ENCODE data around the gene ITGB5. TPM values are rescaled to one million over a fixed set of nuclear protein-coding genes. Genes with fewer than 3 reads are reported as not detected.

The ITGB5 gene
- total and polyA plus RNA-seq, 2 donors (not counting 3 experiments of a cell fraction or from before 2014, with no cell fraction given): 144 to 170 TPM

DNA sequence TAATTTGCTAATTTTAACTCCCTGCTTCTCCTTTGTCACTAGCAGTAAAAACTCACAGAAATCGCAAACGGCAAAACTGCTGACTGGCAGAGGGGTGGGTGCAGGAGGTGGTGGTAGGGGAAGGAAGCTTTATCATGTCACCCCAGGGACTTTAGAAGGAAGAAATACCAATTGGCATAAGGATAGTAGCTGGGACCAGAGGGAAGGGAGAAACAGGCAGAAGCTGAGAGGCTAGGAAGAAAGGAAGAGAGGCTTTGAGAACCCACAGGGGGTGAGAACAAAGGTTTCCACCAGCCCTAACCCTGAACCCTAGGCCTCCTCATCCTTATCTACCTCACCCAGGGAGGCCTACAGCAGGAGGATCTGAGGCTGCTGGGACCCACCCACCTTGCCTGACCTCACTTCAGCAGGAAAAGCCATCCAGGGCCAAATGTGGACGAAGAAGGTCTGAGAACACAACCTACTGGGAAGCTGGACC lies 10.7 kb downstream of the ITGB5 start:
- Histone ChIP-seq H3K36me3 (ENCODE audit: control insufficient read depth in 2 of 2, extremely low read depth in 1 of 2, insufficient read depth in 2 of 2, low read length in 2 of 2) (no peaks in the 10 kb centered on the region), H3K9me3 (replicated peaks; ENCODE audit: control insufficient read depth, insufficient read depth, low read length) (no peaks in the 10 kb centered on the region), H3K9me1 (replicated peaks; ENCODE audit: control insufficient read depth, extremely low read depth, insufficient read depth, low read length) (no peaks in the 10 kb centered on the region), H3K4me2 (ENCODE audit: insufficient read depth, low read length) (no peak overlapping the region), H3K4me1 (ENCODE audit: control insufficient read depth, extremely low read depth, insufficient read depth, low read length) (peaks cover 32% of the 10 kb centered on the region), H4K20me1 (replicated peaks; ENCODE audit: control insufficient read depth, extremely low read depth, insufficient read depth, low read length) (no peaks in the 10 kb centered on the region), H3K27me3 (ENCODE audit: control insufficient read depth in 2 of 2, insufficient read depth in 2 of 2, low read length in 2 of 2) (no peaks in the 10 kb centered on the region), H2AFZ (ENCODE audit: low read depth, low read length) (no peak overlapping the region), H3K9ac (replicated peaks; ENCODE audit: extremely low read depth, insufficient read depth, low read length) (no peak overlapping the region), H3K79me2 (ENCODE audit: control insufficient read depth, insufficient read depth, low read length) (peaks cover 18% of the 10 kb centered on the region), H3K27ac (ENCODE audit: insufficient read depth, low read depth, low read length) (no peak overlapping the region), H3K4me3 (replicated peaks in 1 of 3; ENCODE audit: insufficient read depth in 1 of 3, low read depth in 1 of 3, low read length in 3 of 3) (no peak overlapping the region)
- intact Hi-C loops (cut with micrococcal nuclease): no loop called here
- ChIA-PET CTCF (interaction anchor here (0.9 to 2.8 kb wide), 6 partner anchors 25 to 115 kb away, joined by 3 to 11 read pairs (median 4); no protein-coding TSS in a partner anchor), POLR2A (interaction anchor here (0.7 kb wide), 1 partner anchor 39 kb away, joined by 3 read pairs; no protein-coding TSS in a partner anchor)
- no TSS peak for BruUV-seq (replicated peaks)
- FAIRE-seq (no peak), DNase-seq (ENCODE audit: low read depth, low spot score) (no peak)
- TF ChIP-seq FOS (IDR thresholded peaks at IDR 0.05; ENCODE audit: borderline replicate concordance, insufficient read depth, low read length) (no peak), GATA2 (IDR thresholded peaks at IDR 0.05; ENCODE audit: insufficient read depth, insufficient read length, low read depth, low read length) (no peak), POLR2AphosphoS5 (IDR thresholded peaks at IDR 0.05; ENCODE audit: insufficient read depth, low read depth, low read length) (no peak), EZH2 (IDR thresholded peaks at IDR 0.05; ENCODE audit: borderline replicate concordance, low read depth, low read length, severe bottlenecking) (no peak), MYC (IDR thresholded peaks at IDR 0.05; ENCODE audit: low read depth, low read length) (no peak), POLR2A (IDR thresholded peaks at IDR 0.05; ENCODE audit: low read depth, low read length) (no peak), JUN (IDR thresholded peaks at IDR 0.05; ENCODE audit: borderline replicate concordance, insufficient read depth, insufficient read length, low read depth) (no peak)
- TF ChIP-seq, protein P1, sequence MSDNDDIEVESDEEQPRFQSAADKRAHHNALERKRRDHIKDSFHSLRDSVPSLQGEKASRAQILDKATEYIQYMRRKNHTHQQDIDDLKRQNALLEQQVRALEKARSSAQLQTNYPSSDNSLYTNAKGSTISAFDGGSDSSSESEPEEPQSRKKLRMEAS (IDR thresholded peaks at IDR 0.05; ENCODE audit: insufficient read depth, insufficient read length): no peak
- TF ChIP-seq, protein P2, sequence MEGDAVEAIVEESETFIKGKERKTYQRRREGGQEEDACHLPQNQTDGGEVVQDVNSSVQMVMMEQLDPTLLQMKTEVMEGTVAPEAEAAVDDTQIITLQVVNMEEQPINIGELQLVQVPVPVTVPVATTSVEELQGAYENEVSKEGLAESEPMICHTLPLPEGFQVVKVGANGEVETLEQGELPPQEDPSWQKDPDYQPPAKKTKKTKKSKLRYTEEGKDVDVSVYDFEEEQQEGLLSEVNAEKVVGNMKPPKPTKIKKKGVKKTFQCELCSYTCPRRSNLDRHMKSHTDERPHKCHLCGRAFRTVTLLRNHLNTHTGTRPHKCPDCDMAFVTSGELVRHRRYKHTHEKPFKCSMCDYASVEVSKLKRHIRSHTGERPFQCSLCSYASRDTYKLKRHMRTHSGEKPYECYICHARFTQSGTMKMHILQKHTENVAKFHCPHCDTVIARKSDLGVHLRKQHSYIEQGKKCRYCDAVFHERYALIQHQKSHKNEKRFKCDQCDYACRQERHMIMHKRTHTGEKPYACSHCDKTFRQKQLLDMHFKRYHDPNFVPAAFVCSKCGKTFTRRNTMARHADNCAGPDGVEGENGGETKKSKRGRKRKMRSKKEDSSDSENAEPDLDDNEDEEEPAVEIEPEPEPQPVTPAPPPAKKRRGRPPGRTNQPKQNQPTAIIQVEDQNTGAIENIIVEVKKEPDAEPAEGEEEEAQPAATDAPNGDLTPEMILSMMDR (IDR thresholded peaks at IDR 0.05; ENCODE audit: extremely low read depth in 1 of 2, insufficient read depth in 1 of 2, low read depth in 1 of 2, low read length in 2 of 2): no peak
- dilution Hi-C loops (cut with MboI; ENCODE audit: extremely low pct_ligation_motif_present, low sequenced_read_pairs): loop anchor here (25.0 kb wide), 1 partner anchor 114 kb away; no protein-coding TSS in a partner anchor

Data from endothelial cell of umbilical vein (primary cell).